Measurements from ENCODE around the gene FNIP2.

DNA sequence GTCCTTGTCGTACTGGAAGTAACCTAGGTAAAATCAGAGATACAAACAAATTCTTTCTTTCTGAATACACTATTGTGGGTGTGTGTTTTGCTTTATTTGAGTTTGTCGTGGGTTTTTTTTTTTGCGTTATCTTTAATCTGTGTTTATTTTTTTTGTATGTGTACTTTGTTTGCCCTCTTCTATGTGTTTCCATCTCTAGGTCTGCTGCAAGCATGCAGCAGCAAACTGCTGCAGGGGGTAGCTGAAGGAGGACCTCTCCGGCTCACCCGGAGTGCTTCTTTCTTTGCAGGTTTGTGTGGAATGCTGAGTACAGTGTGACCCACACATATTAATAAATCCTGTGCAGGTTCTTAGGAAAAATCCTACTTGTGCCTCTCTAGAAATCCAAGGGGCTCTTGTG is 64.8 kb downstream of the FNIP2 start:
- TF ChIP-seq POLR2A (IDR thresholded peaks at IDR 0.05) (no peak), POLR2AphosphoS5 (IDR thresholded peaks at IDR 0.05) (no peak), EP300 (IDR thresholded peaks at IDR 0.05) (no peak)
- TF ChIP-seq, protein P1, sequence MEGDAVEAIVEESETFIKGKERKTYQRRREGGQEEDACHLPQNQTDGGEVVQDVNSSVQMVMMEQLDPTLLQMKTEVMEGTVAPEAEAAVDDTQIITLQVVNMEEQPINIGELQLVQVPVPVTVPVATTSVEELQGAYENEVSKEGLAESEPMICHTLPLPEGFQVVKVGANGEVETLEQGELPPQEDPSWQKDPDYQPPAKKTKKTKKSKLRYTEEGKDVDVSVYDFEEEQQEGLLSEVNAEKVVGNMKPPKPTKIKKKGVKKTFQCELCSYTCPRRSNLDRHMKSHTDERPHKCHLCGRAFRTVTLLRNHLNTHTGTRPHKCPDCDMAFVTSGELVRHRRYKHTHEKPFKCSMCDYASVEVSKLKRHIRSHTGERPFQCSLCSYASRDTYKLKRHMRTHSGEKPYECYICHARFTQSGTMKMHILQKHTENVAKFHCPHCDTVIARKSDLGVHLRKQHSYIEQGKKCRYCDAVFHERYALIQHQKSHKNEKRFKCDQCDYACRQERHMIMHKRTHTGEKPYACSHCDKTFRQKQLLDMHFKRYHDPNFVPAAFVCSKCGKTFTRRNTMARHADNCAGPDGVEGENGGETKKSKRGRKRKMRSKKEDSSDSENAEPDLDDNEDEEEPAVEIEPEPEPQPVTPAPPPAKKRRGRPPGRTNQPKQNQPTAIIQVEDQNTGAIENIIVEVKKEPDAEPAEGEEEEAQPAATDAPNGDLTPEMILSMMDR (IDR thresholded peaks at IDR 0.05) = no peak
